Fibroblast of lung (primary cell): ENCODE results near the gene DTD1.

Experiments used
- CTCF ChIP-seq, 2 donors: IDR thresholded peaks in 1 of 2; conservative IDR thresholded peaks in 1 of 2; 1 replicate in 1 of 2; 2 replicates in 1 of 2; pipeline ENCODE4 v1.5.1; 2011 to 2012; ENCODE audit warnings: low read length in 2 of 2, control low read depth in 1 of 2, inconsistent platforms in 1 of 2, low read depth in 1 of 2, mild to moderate bottlenecking in 1 of 2
- EZH2 ChIP-seq: IDR thresholded peaks from 2 replicates; pipeline ENCODE4 v1.5.1; 2012; ENCODE audit warnings: low read length, control low read depth, mild to moderate bottlenecking; ENCODE audit errors: missing control alignments

DNA sequence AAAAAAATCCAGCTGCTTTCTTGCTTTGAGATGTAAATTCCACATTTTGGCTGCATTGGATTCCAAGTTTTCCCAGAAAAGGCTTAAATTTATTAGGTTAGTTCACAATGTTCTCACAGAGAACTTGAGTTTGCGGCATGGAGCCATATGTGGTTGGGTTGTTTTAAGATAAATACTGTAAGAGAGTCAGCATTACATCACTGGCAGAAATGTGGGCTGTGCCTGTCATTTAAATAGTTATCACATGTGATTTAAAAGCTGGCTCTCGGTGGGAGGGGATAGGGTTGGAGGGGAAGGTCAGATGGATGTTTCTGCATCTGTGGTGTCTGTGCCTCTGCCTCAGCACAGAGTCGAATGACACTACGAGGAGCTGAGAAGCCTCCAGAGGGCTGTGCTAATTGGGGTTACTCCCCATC lies 151.9 kb downstream of the DTD1 start:
- TF ChIP-seq CTCF (conservative IDR thresholded peaks at IDR 0.05 in 1 of 2, IDR thresholded peaks at IDR 0.05 in 1 of 2; ENCODE audit: low read depth in 1 of 2, low read length in 2 of 2) = no peak
- TF ChIP-seq EZH2 = no peak
